ENCODE measurements around the gene MANEAL. TPM values are rescaled to one million over a fixed set of nuclear protein-coding genes. Genes with fewer than 3 reads are reported as not detected.

The MANEAL gene
- total RNA-seq, 1 experiment from 2014 or later, result 6.4 TPM

DNA sequence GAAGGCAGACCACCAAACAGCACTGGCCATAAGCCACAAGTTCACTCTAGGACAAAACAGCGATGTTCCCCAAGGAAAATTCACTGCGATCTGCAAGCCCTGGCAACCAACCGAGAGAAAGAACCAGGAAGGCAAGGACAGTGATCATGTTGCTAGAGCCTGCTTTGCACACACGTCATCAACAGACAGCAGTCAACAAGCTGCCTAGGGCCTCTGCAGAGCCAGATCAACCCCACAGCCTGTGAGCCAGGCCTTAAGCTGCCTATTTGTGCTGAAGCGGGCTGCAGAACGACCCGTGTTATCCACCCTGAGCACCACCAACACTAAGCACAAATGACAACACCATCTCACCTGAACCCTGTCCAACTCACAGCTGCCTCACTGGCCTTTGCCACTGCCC lies 20.6 kb downstream of the MANEAL start:
- POLR2A ChIA-PET, result no interaction called here
- peak overlapping the region; percentile 45; the same call in 1 of the 2 replicates for H3K27ac Mint-ChIP-seq

DNA sequence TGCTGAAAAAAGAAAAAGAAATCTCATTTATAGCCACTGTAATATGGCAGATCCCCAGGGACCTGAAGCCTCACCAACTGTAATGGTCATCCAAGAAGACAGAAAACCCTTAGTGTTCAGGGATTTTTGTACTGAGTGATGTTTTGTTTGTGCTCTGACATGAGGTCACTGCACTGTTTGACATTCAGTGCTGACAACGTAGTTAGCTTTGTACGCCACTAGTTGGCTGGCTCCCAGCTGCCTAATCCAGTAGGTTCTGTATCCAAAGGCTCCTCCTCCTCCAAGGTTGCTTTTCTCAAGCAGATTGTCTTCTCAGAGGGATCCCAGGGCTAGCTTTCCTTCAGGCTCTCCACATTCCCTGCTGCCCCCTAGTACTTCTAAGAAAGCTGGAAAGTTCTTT lies 23.8 kb downstream of the MANEAL start:
- H3K36me3 Mint-ChIP-seq, result peaks cover 17% of the 10 kb centered on the region
- no peaks in the 10 kb centered on the region for H3K9me3 Mint-ChIP-seq
- DNase-seq (ENCODE audit: low spot score) (peak; percentile 25), ATAC-seq (peak; percentile 97)
- no peak overlapping the region for H3K4me3 Mint-ChIP-seq
- ChIA-PET POLR2A (no interaction called here), CTCF (interaction anchor here (1.6 to 3.3 kb wide), 2 partner anchors 9 to 42 kb away, joined by 4 to 11 read pairs; partner anchors contain the start of gene MTF1)
- H3K27ac Mint-ChIP-seq, result no peak overlapping the region
- no peak for TF ChIP-seq TP53 (CRISPR knock-in tag; IDR thresholded peaks at IDR 0.05)
- TF ChIP-seq GABPB1 (CRISPR knock-in tag; IDR thresholded peaks at IDR 0.05), result no peak
- no peak for TF ChIP-seq FOXP1 (CRISPR knock-in tag; IDR thresholded peaks at IDR 0.05; ENCODE audit: borderline replicate concordance)
- no peak for TF ChIP-seq ATF1 (CRISPR knock-in tag; IDR thresholded peaks at IDR 0.05)
- TF ChIP-seq ZNF121 (CRISPR knock-in tag; IDR thresholded peaks at IDR 0.05), result no peak
- no peak for TF ChIP-seq TEAD4 (CRISPR knock-in tag; IDR thresholded peaks at IDR 0.05)
- TF ChIP-seq ZNF219 (CRISPR knock-in tag; IDR thresholded peaks at IDR 0.05; ENCODE audit: borderline replicate concordance), result no peak
- TF ChIP-seq, protein P1, sequence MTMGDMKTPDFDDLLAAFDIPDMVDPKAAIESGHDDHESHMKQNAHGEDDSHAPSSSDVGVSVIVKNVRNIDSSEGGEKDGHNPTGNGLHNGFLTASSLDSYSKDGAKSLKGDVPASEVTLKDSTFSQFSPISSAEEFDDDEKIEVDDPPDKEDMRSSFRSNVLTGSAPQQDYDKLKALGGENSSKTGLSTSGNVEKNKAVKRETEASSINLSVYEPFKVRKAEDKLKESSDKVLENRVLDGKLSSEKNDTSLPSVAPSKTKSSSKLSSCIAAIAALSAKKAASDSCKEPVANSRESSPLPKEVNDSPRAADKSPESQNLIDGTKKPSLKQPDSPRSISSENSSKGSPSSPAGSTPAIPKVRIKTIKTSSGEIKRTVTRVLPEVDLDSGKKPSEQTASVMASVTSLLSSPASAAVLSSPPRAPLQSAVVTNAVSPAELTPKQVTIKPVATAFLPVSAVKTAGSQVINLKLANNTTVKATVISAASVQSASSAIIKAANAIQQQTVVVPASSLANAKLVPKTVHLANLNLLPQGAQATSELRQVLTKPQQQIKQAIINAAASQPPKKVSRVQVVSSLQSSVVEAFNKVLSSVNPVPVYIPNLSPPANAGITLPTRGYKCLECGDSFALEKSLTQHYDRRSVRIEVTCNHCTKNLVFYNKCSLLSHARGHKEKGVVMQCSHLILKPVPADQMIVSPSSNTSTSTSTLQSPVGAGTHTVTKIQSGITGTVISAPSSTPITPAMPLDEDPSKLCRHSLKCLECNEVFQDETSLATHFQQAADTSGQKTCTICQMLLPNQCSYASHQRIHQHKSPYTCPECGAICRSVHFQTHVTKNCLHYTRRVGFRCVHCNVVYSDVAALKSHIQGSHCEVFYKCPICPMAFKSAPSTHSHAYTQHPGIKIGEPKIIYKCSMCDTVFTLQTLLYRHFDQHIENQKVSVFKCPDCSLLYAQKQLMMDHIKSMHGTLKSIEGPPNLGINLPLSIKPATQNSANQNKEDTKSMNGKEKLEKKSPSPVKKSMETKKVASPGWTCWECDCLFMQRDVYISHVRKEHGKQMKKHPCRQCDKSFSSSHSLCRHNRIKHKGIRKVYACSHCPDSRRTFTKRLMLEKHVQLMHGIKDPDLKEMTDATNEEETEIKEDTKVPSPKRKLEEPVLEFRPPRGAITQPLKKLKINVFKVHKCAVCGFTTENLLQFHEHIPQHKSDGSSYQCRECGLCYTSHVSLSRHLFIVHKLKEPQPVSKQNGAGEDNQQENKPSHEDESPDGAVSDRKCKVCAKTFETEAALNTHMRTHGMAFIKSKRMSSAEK (CRISPR knock-in tag; IDR thresholded peaks at IDR 0.05; ENCODE audit: borderline replicate concordance), result no peak
- TF ChIP-seq, protein P2, sequence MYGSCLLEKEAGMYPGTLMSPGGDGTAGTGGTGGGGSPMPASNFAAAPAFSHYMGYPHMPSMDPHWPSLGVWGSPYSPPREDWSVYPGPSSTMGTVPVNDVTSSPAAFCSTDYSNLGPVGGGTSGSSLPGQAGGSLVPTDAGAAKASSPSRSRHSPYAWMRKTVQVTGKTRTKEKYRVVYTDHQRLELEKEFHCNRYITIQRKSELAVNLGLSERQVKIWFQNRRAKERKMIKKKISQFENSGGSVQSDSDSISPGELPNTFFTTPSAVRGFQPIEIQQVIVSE (CRISPR knock-in tag; IDR thresholded peaks at IDR 0.05; ENCODE audit: borderline replicate concordance), result no peak
- TF ChIP-seq, protein P3, sequence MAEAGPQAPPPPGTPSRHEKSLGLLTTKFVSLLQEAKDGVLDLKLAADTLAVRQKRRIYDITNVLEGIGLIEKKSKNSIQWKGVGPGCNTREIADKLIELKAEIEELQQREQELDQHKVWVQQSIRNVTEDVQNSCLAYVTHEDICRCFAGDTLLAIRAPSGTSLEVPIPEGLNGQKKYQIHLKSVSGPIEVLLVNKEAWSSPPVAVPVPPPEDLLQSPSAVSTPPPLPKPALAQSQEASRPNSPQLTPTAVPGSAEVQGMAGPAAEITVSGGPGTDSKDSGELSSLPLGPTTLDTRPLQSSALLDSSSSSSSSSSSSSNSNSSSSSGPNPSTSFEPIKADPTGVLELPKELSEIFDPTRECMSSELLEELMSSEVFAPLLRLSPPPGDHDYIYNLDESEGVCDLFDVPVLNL (CRISPR knock-in tag; IDR thresholded peaks at IDR 0.05; ENCODE audit: borderline replicate concordance, low read depth), result no peak
- TF ChIP-seq NFE2L1 (CRISPR knock-in tag; IDR thresholded peaks at IDR 0.05), result no peak
- no peak for TF ChIP-seq NR2C2 (CRISPR knock-in tag; IDR thresholded peaks at IDR 0.05)
- TF ChIP-seq ZNF263 (CRISPR knock-in tag; IDR thresholded peaks at IDR 0.05; ENCODE audit: low read depth), result no peak
- TF ChIP-seq, protein P4, sequence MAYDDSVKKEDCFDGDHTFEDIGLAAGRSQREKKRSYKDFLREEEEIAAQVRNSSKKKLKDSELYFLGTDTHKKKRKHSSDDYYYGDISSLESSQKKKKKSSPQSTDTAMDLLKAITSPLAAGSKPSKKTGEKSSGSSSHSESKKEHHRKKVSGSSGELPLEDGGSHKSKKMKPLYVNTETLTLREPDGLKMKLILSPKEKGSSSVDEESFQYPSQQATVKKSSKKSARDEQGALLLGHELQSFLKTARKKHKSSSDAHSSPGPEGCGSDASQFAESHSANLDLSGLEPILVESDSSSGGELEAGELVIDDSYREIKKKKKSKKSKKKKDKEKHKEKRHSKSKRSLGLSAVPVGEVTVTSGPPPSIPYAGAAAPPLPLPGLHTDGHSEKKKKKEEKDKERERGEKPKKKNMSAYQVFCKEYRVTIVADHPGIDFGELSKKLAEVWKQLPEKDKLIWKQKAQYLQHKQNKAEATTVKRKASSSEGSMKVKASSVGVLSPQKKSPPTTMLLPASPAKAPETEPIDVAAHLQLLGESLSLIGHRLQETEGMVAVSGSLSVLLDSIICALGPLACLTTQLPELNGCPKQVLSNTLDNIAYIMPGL (CRISPR knock-in tag; IDR thresholded peaks at IDR 0.05), result no peak
- H3K27me3 Mint-ChIP-seq (ENCODE audit: low read depth), result no peaks in the 10 kb centered on the region
- no peaks in the 10 kb centered on the region for H3K4me1 Mint-ChIP-seq

More for the DNA sequence above, 20.6 kb downstream of the MANEAL start:
- Mint-ChIP-seq H3K36me3 (no peaks in the 10 kb centered on the region; the same call in 1 of the 2 replicates), H3K4me1 (peaks cover 4% of the 10 kb centered on the region; the same call in 1 of the 2 replicates), H3K27me3 (ENCODE audit: low read depth) (no peaks in the 10 kb centered on the region), H3K9me3 (no peaks in the 10 kb centered on the region), H3K4me3 (no peak overlapping the region)
- TF ChIP-seq FOXK1 (CRISPR knock-in tag; IDR thresholded peaks at IDR 0.05) (no peak), TEAD1 (CRISPR knock-in tag; IDR thresholded peaks at IDR 0.05) (no peak), OVOL2 (CRISPR knock-in tag; IDR thresholded peaks at IDR 0.05; ENCODE audit: borderline replicate concordance) (no peak), PRRX2 (CRISPR knock-in tag; IDR thresholded peaks at IDR 0.05) (no peak), NR3C1 (CRISPR knock-in tag; conservative IDR thresholded peaks at IDR 0.05; ENCODE audit: low read depth) (no peak), SMAD4 (CRISPR knock-in tag; IDR thresholded peaks at IDR 0.05) (no peak), RELA (CRISPR knock-in tag; IDR thresholded peaks at IDR 0.05; ENCODE audit: borderline replicate concordance) (no peak)
- TF ChIP-seq, protein P5, sequence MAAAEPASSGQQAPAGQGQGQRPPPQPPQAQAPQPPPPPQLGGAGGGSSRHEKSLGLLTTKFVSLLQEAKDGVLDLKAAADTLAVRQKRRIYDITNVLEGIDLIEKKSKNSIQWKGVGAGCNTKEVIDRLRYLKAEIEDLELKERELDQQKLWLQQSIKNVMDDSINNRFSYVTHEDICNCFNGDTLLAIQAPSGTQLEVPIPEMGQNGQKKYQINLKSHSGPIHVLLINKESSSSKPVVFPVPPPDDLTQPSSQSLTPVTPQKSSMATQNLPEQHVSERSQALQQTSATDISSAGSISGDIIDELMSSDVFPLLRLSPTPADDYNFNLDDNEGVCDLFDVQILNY (CRISPR knock-in tag; IDR thresholded peaks at IDR 0.05), result no peak
- TF ChIP-seq, protein P6, sequence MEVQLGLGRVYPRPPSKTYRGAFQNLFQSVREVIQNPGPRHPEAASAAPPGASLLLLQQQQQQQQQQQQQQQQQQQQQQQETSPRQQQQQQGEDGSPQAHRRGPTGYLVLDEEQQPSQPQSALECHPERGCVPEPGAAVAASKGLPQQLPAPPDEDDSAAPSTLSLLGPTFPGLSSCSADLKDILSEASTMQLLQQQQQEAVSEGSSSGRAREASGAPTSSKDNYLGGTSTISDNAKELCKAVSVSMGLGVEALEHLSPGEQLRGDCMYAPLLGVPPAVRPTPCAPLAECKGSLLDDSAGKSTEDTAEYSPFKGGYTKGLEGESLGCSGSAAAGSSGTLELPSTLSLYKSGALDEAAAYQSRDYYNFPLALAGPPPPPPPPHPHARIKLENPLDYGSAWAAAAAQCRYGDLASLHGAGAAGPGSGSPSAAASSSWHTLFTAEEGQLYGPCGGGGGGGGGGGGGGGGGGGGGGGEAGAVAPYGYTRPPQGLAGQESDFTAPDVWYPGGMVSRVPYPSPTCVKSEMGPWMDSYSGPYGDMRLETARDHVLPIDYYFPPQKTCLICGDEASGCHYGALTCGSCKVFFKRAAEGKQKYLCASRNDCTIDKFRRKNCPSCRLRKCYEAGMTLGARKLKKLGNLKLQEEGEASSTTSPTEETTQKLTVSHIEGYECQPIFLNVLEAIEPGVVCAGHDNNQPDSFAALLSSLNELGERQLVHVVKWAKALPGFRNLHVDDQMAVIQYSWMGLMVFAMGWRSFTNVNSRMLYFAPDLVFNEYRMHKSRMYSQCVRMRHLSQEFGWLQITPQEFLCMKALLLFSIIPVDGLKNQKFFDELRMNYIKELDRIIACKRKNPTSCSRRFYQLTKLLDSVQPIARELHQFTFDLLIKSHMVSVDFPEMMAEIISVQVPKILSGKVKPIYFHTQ (CRISPR knock-in tag; IDR thresholded peaks at IDR 0.05), result no peak
- CTCF ChIA-PET, result no interaction called here
- ATAC-seq (no peak), DNase-seq (ENCODE audit: low spot score) (no peak)
